ENCODE data around the gene TEX13A.
A peak's percentile ranks its signal among the peaks of the same experiment; 100 is the strongest.
"Not testable (repeated sequence)": the region's sequence is repeated elsewhere in the genome, so short reads cannot be mapped to it uniquely, and the experiment has no call there.

The TEX13A gene, protein sequence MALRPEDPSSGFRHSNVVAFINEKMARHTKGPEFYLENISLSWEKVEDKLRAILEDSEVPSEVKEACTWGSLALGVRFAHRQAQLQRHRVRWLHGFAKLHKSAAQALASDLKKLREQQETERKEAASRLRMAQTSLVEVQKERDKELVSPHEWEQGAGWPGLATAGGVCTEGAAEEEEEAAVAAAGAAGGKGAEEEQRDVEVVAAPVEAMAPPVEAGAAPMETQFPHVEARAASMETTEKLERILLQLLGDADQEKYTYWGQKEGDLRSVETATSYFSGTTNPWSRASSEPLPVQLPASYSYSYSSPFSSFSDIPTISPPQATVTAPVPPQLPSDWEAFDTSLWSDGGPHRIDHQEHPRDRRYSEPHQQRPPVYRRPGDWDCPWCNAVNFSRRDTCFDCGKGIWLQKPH

DNA sequence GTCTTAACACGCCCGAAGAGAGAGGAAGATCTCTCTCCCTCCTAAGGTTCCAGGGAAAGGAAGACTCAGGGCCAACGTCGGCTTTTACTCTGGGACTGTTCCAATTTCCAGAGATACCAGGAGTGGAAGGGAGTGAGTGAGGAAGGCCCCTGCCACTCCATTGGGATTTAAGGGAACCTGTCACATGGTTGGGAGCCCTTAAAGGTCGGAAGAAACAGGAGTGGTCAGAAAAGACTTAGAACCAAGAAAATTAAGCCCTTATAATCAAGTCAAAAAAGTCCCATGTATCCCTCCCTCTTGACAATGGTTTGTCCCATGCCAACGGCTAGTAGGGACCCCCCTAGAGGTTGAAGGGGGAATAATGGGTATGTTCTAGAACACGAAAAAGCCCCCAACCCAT, at the start of gene TEX13A:
TEX13A (minus strand) TSS at position 59 of the 400 bp plus-strand sequence. CDS start 297 bp downstream, outside the sequence.
- DNase-seq: no peak
- in situ Hi-C loops (cut with MboI; ENCODE audit: low pct_unique_long_range_greater_than_20kb, low sequenced_read_pairs): no loop called here

DNA sequence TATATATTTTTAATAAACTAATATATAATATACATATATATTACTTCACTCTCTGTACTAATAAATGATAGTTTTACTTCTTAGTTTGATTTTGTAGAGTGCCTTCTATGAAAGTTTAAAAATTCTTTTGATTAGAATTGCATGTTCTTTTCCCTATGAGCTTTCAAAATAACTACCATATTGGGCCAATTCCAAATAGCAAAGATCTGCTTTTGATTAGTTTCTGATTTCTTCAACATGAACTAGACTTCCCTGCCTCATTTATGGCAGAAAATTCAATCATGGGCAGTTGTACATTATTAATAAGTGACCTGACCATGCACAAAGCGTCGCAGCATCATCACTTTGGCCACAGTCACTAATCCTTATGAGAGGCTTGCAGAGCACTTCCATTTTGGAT, 48.9 kb upstream of the TEX13A start:
- no peak for DNase-seq
- in situ Hi-C loops (cut with MboI; ENCODE audit: low pct_unique_long_range_greater_than_20kb, low sequenced_read_pairs): no loop called here

DNA sequence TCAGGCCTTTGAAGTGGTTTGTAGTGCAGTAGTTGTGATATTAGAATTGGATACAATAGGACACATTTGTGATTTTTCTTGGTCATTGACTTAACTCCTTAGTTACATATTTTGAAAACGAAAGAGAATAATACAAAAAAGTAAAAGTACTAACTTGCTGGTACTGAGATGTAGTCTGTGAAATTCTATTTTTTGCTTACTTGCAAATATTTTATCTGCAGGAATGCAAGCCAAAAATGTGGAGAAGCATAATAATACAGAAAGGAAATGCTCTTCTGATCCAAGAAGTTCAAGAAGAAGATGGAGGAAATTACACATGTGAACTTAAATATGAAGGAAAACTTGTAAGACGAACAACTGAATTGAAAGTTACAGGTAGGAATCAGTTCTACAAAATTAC, 46.7 kb upstream of the TEX13A start:
- no peak for DNase-seq
- in situ Hi-C loops (cut with MboI; ENCODE audit: low pct_unique_long_range_greater_than_20kb, low sequenced_read_pairs): no loop called here

DNA sequence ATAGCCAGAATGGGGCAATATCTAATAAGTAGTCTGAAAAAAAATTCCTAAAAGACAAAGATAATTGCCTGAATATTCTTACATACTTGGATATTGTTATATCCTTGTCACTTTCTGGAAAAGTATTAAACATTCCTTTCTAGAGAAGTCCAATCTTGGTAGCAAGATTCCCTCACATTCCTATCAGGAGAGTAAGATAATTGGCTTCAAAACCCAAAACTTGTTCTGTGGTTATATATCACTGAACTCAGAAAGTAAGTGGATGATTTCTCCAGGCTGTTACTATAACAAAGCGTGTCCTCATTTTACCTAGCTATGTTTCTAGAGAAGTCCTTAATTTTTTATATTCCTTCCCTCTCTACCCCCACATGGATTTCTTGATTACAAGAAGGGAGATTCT, 46.0 kb upstream of the TEX13A start:
- in situ Hi-C loops (cut with MboI; ENCODE audit: low pct_unique_long_range_greater_than_20kb, low sequenced_read_pairs): no loop called here

DNA sequence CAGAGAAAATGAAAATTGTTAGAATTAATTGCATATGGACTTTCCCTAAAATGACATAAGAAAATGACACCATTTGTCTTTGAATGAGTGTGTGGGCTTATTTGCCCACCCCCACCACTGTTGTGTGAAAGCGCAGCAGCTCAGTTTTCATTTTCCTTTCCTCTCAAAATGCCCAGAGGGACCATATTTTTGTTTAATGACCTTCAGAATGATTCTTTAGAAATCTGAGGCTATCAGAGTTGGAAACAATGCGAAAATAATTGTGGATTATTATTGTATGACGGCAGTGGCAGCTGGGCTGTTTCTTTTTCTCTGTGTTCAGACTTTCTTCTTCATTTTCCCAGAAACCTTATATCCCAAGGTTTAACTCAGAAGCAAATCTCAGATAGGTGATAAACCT, 44.6 kb upstream of the TEX13A start:
- no peak for DNase-seq
- in situ Hi-C loops (cut with MboI; ENCODE audit: low pct_unique_long_range_greater_than_20kb, low sequenced_read_pairs): no loop called here

More for the DNA sequence above, 46.0 kb upstream of the TEX13A start:
- no peak for DNase-seq

DNA sequence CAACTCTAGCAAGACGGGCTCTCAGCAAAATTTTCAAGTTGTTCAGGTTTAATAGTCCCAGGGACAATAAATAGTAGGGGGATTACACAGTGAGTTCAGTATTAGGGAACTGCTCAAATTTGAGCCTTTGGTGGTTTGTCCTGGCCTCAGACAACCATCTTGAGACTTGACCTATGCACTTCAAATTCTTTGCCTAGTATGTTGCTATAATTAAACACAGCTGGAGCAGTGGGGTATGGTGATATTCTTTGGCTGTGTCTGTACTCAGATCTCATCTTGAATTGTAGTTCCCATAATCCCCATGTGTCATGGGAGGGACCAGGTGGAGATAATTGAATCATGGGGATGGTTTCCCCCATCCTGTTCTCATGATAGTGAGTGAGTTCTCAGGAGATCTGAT, 43.3 kb upstream of the TEX13A start:
- in situ Hi-C loops (cut with MboI; ENCODE audit: low pct_unique_long_range_greater_than_20kb, low sequenced_read_pairs): no loop called here

DNA sequence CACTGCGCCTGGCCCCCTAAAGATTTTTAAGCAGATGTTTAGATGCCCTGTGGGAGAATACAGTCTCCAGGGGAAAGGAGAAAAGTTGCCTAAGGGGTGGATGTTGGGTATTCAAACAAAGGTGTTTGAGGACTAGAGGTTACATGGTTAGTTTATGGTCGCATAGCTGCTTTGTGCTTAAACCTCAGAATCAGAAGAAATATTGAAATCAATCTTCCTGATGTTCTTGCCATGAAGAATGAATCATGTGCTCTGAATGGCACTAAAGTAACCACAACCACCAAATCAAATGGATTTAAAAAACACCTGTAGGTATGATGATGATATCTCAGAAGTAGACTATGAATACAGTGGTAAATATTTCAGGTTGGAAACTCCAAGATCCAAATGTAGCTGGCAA, 42.7 kb upstream of the TEX13A start:
- in situ Hi-C loops (cut with MboI; ENCODE audit: low pct_unique_long_range_greater_than_20kb, low sequenced_read_pairs): no loop called here
- no peak for DNase-seq

More for the DNA sequence above, 43.3 kb upstream of the TEX13A start:
- DNase-seq: no peak

DNA sequence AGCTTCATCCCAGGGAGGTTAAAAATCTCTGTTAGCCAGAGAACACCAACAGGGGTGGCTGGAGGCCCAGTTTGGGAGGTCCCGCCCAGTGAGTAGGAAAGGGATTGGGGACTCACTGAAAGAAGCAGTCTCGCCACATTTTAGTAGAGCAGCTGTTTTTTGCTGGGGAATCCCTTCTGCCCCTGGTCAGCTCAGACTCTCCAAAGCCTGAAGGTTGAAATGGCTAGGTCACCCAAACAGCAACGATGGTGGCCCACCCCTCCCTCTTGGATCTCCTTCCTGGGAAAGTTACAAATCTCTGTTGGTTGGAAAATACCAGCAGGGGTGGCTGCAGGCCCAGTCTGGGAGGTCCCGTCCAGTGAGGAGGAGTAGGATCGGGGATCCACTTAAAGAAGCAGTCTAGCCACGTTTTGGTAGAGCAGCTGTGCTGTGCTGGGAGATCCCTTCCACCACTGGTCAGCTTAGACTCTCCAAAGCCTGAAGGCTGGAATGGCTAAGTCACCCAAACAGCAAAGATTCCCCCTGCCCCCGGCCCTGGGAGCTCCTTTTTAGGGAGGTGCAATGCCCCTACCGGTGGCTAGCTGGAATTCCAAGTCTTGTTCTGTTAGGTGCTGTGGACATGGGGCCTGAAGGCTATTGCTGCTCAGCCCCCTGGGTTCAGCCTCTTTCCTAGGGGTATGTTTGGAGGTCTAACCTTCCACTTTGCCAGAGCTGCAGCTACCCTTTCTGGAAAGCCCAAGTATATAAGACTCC, 40.0 kb upstream of the TEX13A start:
- in situ Hi-C loops (cut with MboI; ENCODE audit: low pct_unique_long_range_greater_than_20kb, low sequenced_read_pairs): no loop called here
- no peak for DNase-seq

DNA sequence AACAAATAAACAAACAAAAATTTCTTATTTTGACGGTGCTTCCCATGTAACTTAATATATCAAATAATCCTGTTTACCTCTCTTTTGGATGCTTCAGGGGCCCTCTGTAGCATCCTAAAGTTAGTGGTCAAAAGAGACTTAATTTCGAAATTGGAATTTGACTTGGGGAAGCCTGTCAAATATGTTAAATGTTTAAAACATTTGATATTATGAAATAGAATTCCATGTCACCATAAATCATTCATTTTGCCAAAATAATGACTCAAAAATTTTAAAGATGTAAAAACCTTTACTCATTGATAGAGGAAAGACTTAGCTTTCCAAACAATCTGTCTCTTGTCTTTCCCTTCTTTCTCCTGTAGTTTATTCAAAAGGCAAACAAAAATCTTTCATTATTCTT, 20.6 kb upstream of the TEX13A start:
- DNase-seq: no peak
- in situ Hi-C loops (cut with MboI; ENCODE audit: low pct_unique_long_range_greater_than_20kb, low sequenced_read_pairs): no loop called here

DNA sequence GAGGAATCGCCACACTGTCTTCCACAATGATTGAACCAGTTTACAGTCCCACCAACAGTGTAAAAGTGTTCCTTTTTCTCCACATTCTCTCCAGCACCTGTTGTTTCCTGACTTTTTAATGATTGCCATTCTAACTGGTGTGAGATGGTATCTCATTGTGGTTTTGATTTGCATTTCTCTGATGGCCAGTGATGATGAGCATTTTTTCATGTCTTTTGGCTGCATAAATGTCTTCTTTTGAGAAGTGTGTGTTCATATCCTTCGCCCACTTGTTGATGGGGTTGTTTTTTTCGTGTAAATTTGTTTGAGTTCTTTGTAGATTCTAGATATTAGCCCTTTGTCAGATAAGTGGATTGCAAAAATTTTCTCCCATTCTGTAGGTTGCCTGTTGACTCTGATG, 16.9 kb upstream of the TEX13A start:
- DNase-seq; in situ Hi-C loops (cut with MboI; ENCODE audit: low pct_unique_long_range_greater_than_20kb, low sequenced_read_pairs): not testable (repeated sequence)

DNA sequence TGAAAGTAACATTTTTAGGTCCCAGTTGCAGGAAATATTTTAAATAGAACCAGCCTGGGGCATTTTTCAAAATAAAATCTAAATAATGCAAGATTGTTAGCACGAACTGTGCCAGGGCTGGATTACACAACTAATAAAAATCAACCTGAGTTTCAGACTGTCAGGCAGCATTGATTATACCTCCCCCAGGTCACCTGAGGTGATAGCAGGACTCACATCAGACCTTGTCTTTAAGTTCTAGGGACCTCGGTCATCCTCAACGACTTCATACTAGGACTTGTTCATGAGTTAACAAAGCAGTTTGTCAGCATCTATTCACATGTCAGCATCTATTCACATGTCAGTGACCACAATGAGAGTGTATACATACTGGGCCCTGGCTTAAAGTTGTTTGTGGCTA, 8.7 kb upstream of the TEX13A start:
- in situ Hi-C loops (cut with MboI; ENCODE audit: low pct_unique_long_range_greater_than_20kb, low sequenced_read_pairs): no loop called here
- no peak for DNase-seq

DNA sequence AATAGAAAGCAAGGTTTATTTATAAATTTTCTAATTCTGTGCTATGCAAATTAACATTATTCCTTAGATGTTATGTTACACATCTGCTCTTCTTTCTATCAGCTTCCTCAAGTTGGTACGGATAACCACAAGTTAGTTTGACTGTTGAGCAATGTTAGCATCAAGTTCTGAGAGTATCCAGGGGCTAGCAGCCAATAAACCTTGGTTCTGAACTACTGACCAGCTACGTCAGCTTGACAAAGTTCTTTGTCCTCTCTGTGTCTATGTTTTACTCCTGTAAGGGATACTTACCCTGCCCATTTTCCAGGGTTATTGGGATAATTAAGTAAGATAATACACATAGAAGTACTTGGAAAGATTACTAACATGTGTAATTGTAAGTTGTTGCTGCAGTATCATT, 8.1 kb upstream of the TEX13A start:
- in situ Hi-C loops (cut with MboI; ENCODE audit: low pct_unique_long_range_greater_than_20kb, low sequenced_read_pairs): no loop called here
- no peak for DNase-seq

DNA sequence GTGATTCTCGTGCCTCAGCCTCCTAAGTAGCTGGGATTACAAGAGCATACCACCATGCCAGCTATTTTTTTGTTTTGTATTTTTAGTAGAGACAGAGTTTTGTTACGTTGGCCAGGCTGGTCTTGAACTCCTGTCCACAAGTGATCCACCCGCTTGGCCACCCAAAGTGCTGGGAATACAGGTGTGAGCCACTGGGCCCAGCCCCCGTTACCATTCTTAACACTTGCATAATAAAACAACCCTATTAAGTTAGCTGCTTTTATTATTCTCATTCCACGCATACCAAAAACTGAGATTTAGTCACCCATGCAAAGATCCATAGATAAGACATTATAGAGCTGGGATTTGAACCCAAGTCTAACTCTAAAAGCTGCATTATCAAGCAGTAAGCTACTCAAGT, 6.0 kb upstream of the TEX13A start:
- DNase-seq: no peak
- in situ Hi-C loops (cut with MboI; ENCODE audit: low pct_unique_long_range_greater_than_20kb, low sequenced_read_pairs): no loop called here

DNA sequence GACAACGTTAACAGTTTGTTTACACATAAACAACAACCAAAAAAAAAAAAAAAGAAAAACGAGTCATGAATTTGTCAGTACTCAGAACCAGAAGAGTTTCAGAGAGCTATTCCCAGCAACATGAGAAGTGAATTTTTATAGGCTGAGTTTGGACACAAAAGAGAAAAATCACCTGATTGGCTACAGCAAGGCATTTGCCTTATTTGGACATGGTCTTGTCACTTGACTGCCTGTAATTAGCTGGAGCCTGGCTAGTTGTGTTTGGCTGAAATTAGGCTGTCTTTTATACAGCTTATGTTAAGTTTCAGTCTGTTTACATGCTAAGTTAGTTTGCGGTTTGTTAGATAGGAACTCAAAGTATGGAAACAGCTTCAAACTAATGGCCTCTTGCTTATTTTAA, 880 bp upstream of the TEX13A start:
- DNase-seq: no peak
- in situ Hi-C loops (cut with MboI; ENCODE audit: low pct_unique_long_range_greater_than_20kb, low sequenced_read_pairs): no loop called here

DNA sequence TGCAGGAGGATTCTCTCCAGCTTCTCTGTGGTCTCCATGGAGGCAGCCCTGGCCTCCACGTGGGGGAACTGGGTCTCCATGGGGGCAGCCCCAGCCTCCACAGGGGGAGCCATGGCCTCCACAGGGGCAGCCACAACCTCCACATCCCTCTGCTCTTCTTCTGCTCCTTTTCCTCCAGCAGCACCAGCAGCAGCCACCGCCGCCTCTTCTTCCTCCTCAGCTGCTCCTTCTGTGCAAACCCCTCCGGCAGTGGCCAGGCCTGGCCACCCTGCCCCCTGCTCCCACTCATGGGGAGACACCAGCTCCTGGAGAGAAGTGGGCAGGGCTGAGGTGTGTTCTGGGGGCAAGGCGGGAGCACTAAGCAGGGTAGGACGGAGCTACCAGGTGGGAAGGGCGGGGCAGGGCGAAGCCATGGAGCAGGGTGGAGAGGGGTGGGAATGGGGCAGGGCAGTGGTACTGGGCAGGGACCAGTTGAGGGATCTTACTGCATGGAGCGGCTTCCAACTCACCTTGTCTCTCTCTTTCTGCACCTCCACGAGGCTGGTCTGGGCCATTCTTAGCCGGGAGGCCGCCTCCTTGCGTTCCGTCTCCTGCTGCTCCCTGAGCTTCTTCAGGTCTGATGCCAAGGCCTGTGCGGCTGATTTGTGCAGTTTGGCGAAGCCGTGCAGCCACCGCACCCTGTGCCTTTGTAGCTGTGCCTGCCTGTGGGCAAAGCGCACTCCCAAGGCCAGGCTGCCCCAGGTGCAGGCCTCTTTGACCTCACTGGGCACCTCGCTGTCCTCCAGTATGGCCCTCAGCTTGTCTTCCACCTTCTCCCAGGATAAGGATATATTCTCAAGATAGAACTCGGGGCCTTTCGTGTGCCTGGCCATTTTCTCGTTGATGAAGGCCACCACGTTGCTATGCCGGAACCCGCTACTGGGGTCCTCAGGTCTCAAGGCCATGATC, 766 bp downstream of the TEX13A start:
- DNase-seq: no peak

DNA sequence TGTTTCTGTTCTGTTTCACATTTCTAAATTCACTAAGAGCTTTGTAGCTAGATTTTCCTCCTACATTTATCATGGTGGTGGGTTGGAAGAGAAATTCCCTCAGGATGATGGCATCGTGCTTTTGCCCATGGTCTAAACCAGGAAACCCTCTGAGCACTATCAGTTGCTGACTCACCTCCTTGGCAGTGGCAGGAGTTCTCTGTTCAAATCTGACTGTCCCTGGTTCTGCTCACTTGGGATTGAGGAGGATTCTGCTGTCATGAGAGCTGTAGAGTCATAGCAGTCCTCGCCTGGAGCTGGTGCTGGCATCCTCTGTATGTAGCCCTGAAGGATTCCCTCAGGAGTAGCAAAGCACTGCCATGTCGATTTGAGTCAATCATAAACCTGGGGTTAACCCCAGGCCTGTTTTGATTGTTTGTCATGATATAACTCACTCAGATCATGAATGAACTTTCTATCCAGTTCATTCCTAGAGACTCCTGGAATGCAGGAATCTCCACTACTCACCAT, 9.4 kb downstream of the TEX13A start:
- in situ Hi-C loops (cut with MboI; ENCODE audit: low pct_unique_long_range_greater_than_20kb, low sequenced_read_pairs): no loop called here
- no peak for DNase-seq

More for the DNA sequence above, 766 bp downstream of the TEX13A start:
- in situ Hi-C loops (cut with MboI; ENCODE audit: low pct_unique_long_range_greater_than_20kb, low sequenced_read_pairs): no loop called here

DNA sequence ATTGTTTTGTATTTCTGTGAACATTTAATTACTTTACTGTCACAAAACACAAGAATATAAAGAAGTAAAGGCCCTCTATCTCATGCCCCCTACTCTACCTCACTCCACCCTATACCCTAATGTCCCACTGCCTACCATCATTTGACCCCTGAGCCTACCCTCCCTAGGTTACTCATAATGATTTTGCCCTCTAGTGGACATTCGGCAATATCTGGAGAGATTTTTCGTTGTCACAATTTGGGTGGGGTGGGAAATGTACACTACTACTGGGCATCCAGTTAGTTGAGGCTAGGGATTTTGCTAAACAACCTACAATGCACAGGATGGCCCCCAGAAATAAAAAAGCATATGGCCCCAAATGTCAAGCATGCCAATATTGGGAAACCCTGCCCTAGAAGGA, 10.2 kb downstream of the TEX13A start:
- DNase-seq: no peak
- in situ Hi-C loops (cut with MboI; ENCODE audit: low pct_unique_long_range_greater_than_20kb, low sequenced_read_pairs): no loop called here

DNA sequence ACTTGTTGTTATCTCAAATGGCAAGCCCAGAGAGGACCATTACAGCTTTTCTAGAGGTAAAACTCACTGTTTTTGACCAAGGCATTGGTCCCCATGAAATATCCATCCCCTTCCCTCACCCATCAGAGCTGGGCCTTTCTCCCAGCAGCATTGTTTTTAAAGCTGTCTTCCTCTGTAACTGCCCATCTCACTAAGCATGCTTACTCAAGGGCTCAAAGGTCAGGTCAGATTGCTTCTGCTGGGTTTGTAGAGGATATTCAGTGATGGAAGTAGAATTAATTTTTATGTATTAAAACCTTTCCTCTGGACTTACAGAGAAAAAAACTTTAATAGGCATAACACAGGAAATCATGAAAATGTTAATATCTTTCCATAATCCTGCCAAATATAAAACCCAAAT, 11.1 kb downstream of the TEX13A start:
- DNase-seq: no peak
- in situ Hi-C loops (cut with MboI; ENCODE audit: low pct_unique_long_range_greater_than_20kb, low sequenced_read_pairs): no loop called here

DNA sequence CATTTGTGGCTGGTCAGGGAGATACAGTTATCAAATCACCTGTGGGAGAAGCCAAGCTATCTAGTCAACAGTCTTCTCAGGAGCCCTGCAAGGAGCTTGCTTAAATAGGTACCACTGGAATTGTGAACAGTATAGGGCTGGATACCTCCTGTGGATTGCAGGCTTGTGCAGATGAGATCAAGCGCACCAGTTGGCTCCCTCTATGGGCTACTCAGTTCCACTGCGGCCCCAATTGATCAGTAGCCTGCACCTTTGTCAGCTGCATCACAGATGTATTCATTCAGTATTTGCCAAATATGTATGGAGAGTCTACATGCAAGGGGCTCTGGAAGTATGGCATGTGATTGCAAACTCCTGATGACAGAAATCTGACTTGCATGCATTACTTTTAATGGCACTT, 28.6 kb downstream of the TEX13A start:
- DNase-seq: peak; percentile 16
- in situ Hi-C loops (cut with MboI; ENCODE audit: low pct_unique_long_range_greater_than_20kb, low sequenced_read_pairs): no loop called here

All from KBM-7 (cell line).